Measurements from ENCODE around the gene ASB15.

ASB15 gene

DNA sequence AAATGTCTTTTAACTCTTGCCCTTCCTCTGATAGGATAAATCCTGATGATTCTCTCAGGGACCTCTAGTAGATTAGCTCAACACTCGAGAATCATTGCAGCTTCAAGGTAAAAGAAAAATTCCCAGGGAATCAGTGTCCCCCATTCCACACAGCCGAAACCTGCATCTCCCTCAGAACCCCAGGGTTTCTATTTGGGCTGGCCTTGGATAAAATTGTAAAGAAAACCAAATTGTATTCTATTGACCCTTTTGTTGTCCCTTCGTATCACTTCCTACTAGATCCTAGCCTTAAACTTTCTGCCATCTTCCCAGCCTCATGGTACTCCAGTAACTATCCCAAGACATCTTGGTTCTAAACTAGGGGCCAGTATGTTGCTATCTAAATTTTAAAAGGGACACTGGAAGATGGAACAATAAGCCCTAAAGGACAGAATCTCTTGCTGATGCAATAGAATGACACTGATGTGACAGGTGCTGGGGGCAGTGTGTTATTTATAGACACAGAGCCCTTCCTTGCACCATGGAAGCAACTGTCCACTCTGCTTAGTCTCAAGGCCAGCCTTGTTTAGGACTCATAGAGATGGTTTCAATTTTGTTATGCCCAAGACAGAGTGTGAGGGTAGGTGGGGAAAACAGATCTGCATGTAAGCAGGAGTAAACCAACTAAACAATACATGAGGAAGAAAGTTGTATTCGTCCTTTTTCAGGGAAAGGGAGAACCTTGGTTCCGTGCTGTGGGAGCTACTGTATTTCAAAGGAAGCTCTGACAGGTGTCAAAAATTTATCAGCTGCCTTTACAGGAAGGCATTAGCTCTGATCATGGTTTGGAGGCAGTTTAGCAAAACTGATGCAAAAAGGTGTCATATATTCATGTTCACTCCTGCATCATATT is 7.6 kb downstream of the ASB15 start:
- no peak for DNase-seq
- TF ChIP-seq, protein P1, sequence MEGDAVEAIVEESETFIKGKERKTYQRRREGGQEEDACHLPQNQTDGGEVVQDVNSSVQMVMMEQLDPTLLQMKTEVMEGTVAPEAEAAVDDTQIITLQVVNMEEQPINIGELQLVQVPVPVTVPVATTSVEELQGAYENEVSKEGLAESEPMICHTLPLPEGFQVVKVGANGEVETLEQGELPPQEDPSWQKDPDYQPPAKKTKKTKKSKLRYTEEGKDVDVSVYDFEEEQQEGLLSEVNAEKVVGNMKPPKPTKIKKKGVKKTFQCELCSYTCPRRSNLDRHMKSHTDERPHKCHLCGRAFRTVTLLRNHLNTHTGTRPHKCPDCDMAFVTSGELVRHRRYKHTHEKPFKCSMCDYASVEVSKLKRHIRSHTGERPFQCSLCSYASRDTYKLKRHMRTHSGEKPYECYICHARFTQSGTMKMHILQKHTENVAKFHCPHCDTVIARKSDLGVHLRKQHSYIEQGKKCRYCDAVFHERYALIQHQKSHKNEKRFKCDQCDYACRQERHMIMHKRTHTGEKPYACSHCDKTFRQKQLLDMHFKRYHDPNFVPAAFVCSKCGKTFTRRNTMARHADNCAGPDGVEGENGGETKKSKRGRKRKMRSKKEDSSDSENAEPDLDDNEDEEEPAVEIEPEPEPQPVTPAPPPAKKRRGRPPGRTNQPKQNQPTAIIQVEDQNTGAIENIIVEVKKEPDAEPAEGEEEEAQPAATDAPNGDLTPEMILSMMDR (IDR thresholded peaks at IDR 0.05; ENCODE audit: low read depth, low read length): no peak
- Histone ChIP-seq H3K9me3 (ENCODE audit: severe bottlenecking) (no peaks in the 10 kb centered on the region), H3K27ac (no peak overlapping the region), H3K36me3 (no peaks in the 10 kb centered on the region), H3K4me3 (ENCODE audit: low read depth, low read length) (no peak overlapping the region), H3K27me3 (ENCODE audit: insufficient read depth, low read depth, severe bottlenecking) (no peaks in the 10 kb centered on the region)

DNA sequence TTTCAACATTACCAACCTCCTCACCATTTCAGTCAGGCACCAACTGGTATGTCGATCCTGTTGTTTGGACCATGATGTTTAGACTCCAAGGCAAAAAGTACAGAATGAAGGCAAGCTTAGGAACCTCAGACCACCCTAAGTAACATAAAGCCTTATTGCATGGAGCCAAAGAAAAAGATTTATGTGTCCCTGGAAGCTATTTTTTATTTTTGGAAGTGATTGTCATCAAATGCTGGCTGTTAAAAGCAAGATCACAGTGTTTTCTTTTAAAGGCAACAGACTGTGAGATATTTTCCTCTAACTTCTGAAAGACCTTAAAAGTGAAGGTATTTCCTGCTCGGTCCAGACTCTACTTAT is 8.2 kb downstream of the ASB15 start:
- H3K9me3 ChIP-seq (ENCODE audit: severe bottlenecking): no peaks in the 10 kb centered on the region
- H3K27me3 ChIP-seq (ENCODE audit: insufficient read depth, low read depth, severe bottlenecking): no peaks in the 10 kb centered on the region
- H3K27ac ChIP-seq: no peak overlapping the region
- TF ChIP-seq, protein P1 (IDR thresholded peaks at IDR 0.05; ENCODE audit: low read depth, low read length): no peak
- H3K4me3 ChIP-seq (ENCODE audit: low read depth, low read length): no peak overlapping the region
- no peak for DNase-seq
- H3K36me3 ChIP-seq: no peaks in the 10 kb centered on the region

DNA sequence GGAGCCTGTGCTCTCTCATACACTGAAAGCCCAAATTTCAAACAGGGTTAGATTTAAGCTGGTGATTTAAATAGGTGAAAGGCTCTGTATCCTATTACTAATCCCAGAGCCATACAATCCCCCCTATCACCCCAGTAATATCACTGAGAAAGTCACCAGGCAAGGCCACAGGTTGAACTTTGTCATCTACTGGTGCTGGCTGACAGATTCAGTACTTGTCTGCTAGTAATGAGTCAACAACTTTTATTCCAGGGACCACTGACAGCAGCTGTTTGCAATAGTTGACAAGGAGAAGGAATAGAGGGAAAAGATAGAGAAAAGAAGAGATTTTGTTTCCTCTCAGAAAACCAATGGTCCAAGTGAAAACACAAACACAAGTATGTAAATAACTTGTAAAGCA is 10.4 kb downstream of the ASB15 start:
- TF ChIP-seq, protein P1 (IDR thresholded peaks at IDR 0.05; ENCODE audit: low read depth, low read length): no peak
- H3K4me3 ChIP-seq (ENCODE audit: low read depth, low read length): no peak overlapping the region
- H3K36me3 ChIP-seq: no peaks in the 10 kb centered on the region
- no peaks in the 10 kb centered on the region for H3K27me3 ChIP-seq (ENCODE audit: insufficient read depth, low read depth, severe bottlenecking)
- no peak for DNase-seq
- no peaks in the 10 kb centered on the region for H3K9me3 ChIP-seq (ENCODE audit: severe bottlenecking)
- H3K27ac ChIP-seq: no peak overlapping the region

- Histone ChIP-seq H3K27me3 (ENCODE audit: insufficient read depth, low read depth, severe bottlenecking) (no peaks in the 10 kb centered on the region), H3K4me3 (ENCODE audit: low read depth, low read length) (no peak overlapping the region), H3K36me3 (no peaks in the 10 kb centered on the region), H3K27ac (no peak overlapping the region), H3K9me3 (ENCODE audit: severe bottlenecking) (no peaks in the 10 kb centered on the region)
- TF ChIP-seq, protein P1 (IDR thresholded peaks at IDR 0.05; ENCODE audit: low read depth, low read length): no peak
- no peak for DNase-seq
These were observed 13.7 kb downstream of the ASB15 start for GRCh38 chr7:123615344-123615743.

DNA sequence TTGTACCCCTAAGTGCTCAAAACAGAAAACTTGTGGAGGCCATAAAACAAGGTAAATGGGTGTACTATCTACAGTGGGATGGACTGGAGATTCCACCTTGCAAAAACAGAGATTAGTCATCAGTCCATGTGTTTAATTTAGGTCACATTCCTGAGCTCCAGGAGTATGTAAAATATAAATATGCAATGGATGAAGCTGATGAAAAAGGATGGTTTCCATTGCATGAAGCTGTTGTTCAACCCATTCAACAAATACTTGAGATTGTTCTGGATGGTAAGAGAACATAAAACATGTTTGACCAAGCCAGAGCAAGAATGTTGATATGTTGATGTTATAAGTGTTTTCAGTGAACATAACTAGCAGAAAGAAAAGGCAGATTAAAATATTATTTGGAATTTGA is 14.6 kb downstream of the ASB15 start:
- Histone ChIP-seq H3K36me3 (no peaks in the 10 kb centered on the region), H3K27ac (no peak overlapping the region), H3K27me3 (ENCODE audit: insufficient read depth, low read depth, severe bottlenecking) (no peaks in the 10 kb centered on the region), H3K4me3 (ENCODE audit: low read depth, low read length) (no peak overlapping the region), H3K9me3 (ENCODE audit: severe bottlenecking) (no peaks in the 10 kb centered on the region)
- TF ChIP-seq, protein P1 (IDR thresholded peaks at IDR 0.05; ENCODE audit: low read depth, low read length): no peak
- DNase-seq: no peak

GRCh38 chr7:123621707-123622106 is 20.1 kb downstream of the ASB15 start:
- H3K27me3 ChIP-seq (ENCODE audit: insufficient read depth, low read depth, severe bottlenecking): no peaks in the 10 kb centered on the region
- no peak overlapping the region for H3K4me3 ChIP-seq (ENCODE audit: low read depth, low read length)
- no peak for DNase-seq

More at GRCh38 chr7:123621707-123622106, 20.1 kb downstream of the ASB15 start:
- Histone ChIP-seq H3K27ac (no peak overlapping the region), H3K9me3 (ENCODE audit: severe bottlenecking) (no peaks in the 10 kb centered on the region), H3K36me3 (no peaks in the 10 kb centered on the region)
- TF ChIP-seq, protein P1 (IDR thresholded peaks at IDR 0.05; ENCODE audit: low read depth, low read length): no peak

All from WERI-Rb-1 (cell line).